ENCODE results near the gene GMPPA. TPM values are rescaled to one million over a fixed set of nuclear protein-coding genes. Genes with fewer than 3 reads are reported as not detected.

Gene GMPPA
- total RNA-seq, 4 donors from 2014 or later, result 26.5 to 50.6 (median 42.6) TPM

GRCh38 chr2:219488844-219489194 is 9.9 kb upstream of the GMPPA start:
- intact Hi-C loops (cut with DNase I), result no loop called here
- H3K36me3 ChIP-seq, result no peaks in the 10 kb centered on the region

GRCh38 chr2:219489315-219489714 is 9.4 kb upstream of the GMPPA start:
- Histone ChIP-seq H3K27me3 (peaks cover 14% of the 10 kb centered on the region), H3K9me3 (no peaks in the 10 kb centered on the region), H3K4me1 (peaks cover 6 to 7% of the 10 kb centered on the region in 2 donors), H3K27ac (no peak overlapping the region), H3K36me3 (no peaks in the 10 kb centered on the region), H3K4me3 (replicated peaks in 1 of 3) (no peak overlapping the region)
- TF ChIP-seq CTCF (IDR thresholded peaks at IDR 0.05) (no peak), POLR2A (IDR thresholded peaks at IDR 0.05) (no peak)
- intact Hi-C loops (cut with DNase I), result no loop called here
- WGBS, 2 donors, result 83% methylated on average over 8 to 9 of the region's 9 CpGs
- DNase-seq, result no peak

More at GRCh38 chr2:219488844-219489194, 9.9 kb upstream of the GMPPA start:
- Histone ChIP-seq H3K4me3 (replicated peaks in 1 of 3) (no peak overlapping the region), H3K27me3 (peaks cover 18% of the 10 kb centered on the region), H3K9me3 (no peaks in the 10 kb centered on the region), H3K4me1 (peaks cover 9 to 11% of the 10 kb centered on the region in 2 donors), H3K27ac (no peak overlapping the region)
- TF ChIP-seq POLR2A (IDR thresholded peaks at IDR 0.05) (no peak), CTCF (IDR thresholded peaks at IDR 0.05) (no peak)
- no peak for DNase-seq
- 80 to 90% methylated on average over 6 to 14 of the region's 14 CpGs for WGBS, 2 donors

- Histone ChIP-seq H3K27me3 (peaks cover 5% of the 10 kb centered on the region), H3K4me3 (replicated peaks in 1 of 3) (no peak overlapping the region), H3K36me3 (no peaks in the 10 kb centered on the region), H3K9me3 (no peaks in the 10 kb centered on the region), H3K27ac (no peak overlapping the region), H3K4me1 (no peaks in the 10 kb centered on the region)
- intact Hi-C loops (cut with DNase I), result loop anchor here (5.0 kb wide), 1 partner anchor 37 kb away; no protein-coding TSS in a partner anchor
- DNase-seq, result no peak
- no peak for TF ChIP-seq POLR2A (IDR thresholded peaks at IDR 0.05)
- 86 to 91% methylated on average over 17 to 23 of the region's 23 CpGs for WGBS, 2 donors
Observed at GRCh38 chr2:219490186-219490585, 8.5 kb upstream of the GMPPA start.

- Histone ChIP-seq H3K27me3 (peaks cover under 1% of the 10 kb centered on the region), H3K27ac (no peak overlapping the region), H3K9me3 (no peaks in the 10 kb centered on the region), H3K4me1 (no peaks in the 10 kb centered on the region), H3K36me3 (no peaks in the 10 kb centered on the region), H3K4me3 (replicated peaks in 1 of 3) (no peak overlapping the region)
- DNase-seq, result no peak
- TF ChIP-seq POLR2A (IDR thresholded peaks at IDR 0.05) (no peak), CTCF (IDR thresholded peaks at IDR 0.05) (no peak)
- 90 to 92% methylated on average over 7 to 10 of the region's 10 CpGs for WGBS, 2 donors
- intact Hi-C loops (cut with DNase I), result loop anchor here (5.0 kb wide), 1 partner anchor 37 kb away; no protein-coding TSS in a partner anchor
Observed at GRCh38 chr2:219490600-219491130, 8.0 kb upstream of the GMPPA start.

GRCh38 chr2:219491278-219491963 is 7.3 kb upstream of the GMPPA start:
- Histone ChIP-seq H3K4me1 (peaks cover 0 to under 1% of the 10 kb centered on the region in 2 donors), H3K9me3 (no peaks in the 10 kb centered on the region), H3K27ac (no peak overlapping the region), H3K27me3 (no peaks in the 10 kb centered on the region), H3K4me3 (replicated peaks in 1 of 3) (no peak overlapping the region), H3K36me3 (no peaks in the 10 kb centered on the region)
- WGBS, 2 donors, result 81 to 84% methylated on average over 13 of the region's 14 CpGs
- intact Hi-C loops (cut with DNase I), result loop anchor here (5.0 kb wide), 1 partner anchor 36 kb away; no protein-coding TSS in a partner anchor
- no peak for DNase-seq
- TF ChIP-seq POLR2A (IDR thresholded peaks at IDR 0.05) (no peak), CTCF (IDR thresholded peaks at IDR 0.05) (no peak)

All from thyroid gland (tissue), 4 donors.